B cell (primary cell): Measurements from ENCODE around the gene SCN4B. TPM values are rescaled to one million over a fixed set of nuclear protein-coding genes. Genes with fewer than 3 reads are reported as not detected.

Experiments
- ATAC-seq: fragments of 200-7000 bp; cut with Tn5 transposase; one replicate; pipeline ENCODE4 v1.10.0; 2021; ENCODE audit warnings: low read depth, mild to moderate bottlenecking, moderate number of reproducible peaks, moderate library complexity
- CTCF ChIA-PET: fragments of 350-600 bp; sonication (Branson Sonifier 250); formaldehyde crosslinking; loops from one replicate; lab custom pipeline; 2021; ENCODE audit warnings: antibody characterized with exemption, inconsistent platforms; lab: Charles Lee
- POLR2A ChIA-PET: fragments of 350-600 bp; sonication (Branson Sonifier 250); formaldehyde crosslinking; loops from one replicate; lab custom pipeline; 2021; ENCODE audit warnings: antibody characterized with exemption; lab: Charles Lee
- DNase-seq: peaks from one replicate; pipeline ENCODE4 v3.0.0; 2013
- H2AFZ ChIP-seq: 2 replicates; pipeline ENCODE4 v1.6.1; 2012; ENCODE audit warnings: mild to moderate bottlenecking, low read depth, low read length; ENCODE audit not compliant: insufficient read depth, poor library complexity, severe bottlenecking
- H3K27ac ChIP-seq, 2 donors: 1 replicate in 1 of 2; 2 replicates in 1 of 2; pipeline ENCODE4 v1.5.1; 2012 to 2013; ENCODE audit warnings: low read length in 2 of 2, mild to moderate bottlenecking in 2 of 2, moderate library complexity in 1 of 2
- H3K27me3 ChIP-seq, 4 experiments: fragments of 200-600 bp in 1 of 4; sonication (generic) in 1 of 4; replicated peaks in 1 of 4; 1 replicate in 2 of 4; 2 replicates in 2 of 4; pipeline versions ENCODE4 v1.6.1 to v1.7.0; 2013 to 2016; ENCODE audit warnings: low read length in 3 of 4, mild to moderate bottlenecking in 2 of 4, mixed read lengths in 1 of 4, moderate library complexity in 1 of 4; ENCODE audit not compliant: insufficient read depth in 4 of 4, control insufficient read depth in 3 of 4; ENCODE audit errors: control extremely low read depth in 1 of 4
- H3K36me3 ChIP-seq, 2 experiments: replicated peaks in 1 of 2; 1 replicate in 1 of 2; 2 replicates in 1 of 2; pipeline versions ENCODE4 v1.6.1 to v1.7.1; 2013; ENCODE audit warnings: low read length in 1 of 2; ENCODE audit not compliant: insufficient read depth in 2 of 2, control insufficient read depth in 1 of 2; ENCODE audit errors: control extremely low read depth in 1 of 2, extremely low read depth in 1 of 2
- H3K4me1 ChIP-seq, 2 donors: fragments of 200-600 bp in 1 of 2; sonication (generic) in 1 of 2; 1 replicate in 1 of 2; 2 replicates in 1 of 2; pipeline versions ENCODE4 v1.5.1 to v1.6.1; 2013 to 2017; ENCODE audit warnings: low read length in 2 of 2; ENCODE audit not compliant: control insufficient read depth in 2 of 2, insufficient read depth in 2 of 2
- H3K4me2 ChIP-seq: replicated peaks from 2 replicates; pipeline ENCODE3; 2012; ENCODE audit warnings: mild to moderate bottlenecking, low read depth, low read length; ENCODE audit not compliant: poor library complexity, severe bottlenecking
- H3K4me3 ChIP-seq, 5 experiments: fragments of 200-600 bp in 1 of 5; sonication (generic) in 1 of 5; 1 replicate in 3 of 5; 2 replicates in 2 of 5; pipeline versions ENCODE4 v1.5.1 to v1.7.0; 2011 to 2016; ENCODE audit warnings: low read length in 4 of 5, mild to moderate bottlenecking in 4 of 5, low read depth in 2 of 5, control low read depth in 1 of 5, moderate library complexity in 1 of 5; ENCODE audit not compliant: insufficient read depth in 1 of 5; ENCODE audit errors: control extremely low read depth in 1 of 5, extremely low read depth in 1 of 5
- H3K79me2 ChIP-seq: fragments of 200-600 bp; sonication (generic); one replicate; pipeline ENCODE4 v1.6.0; 2016; ENCODE audit warnings: low read length; ENCODE audit not compliant: control insufficient read depth, insufficient read depth
- H3K9ac ChIP-seq: fragments of 200-600 bp; sonication (generic); 2 replicates; pipeline ENCODE4 v1.6.1; 2017; ENCODE audit warnings: mild to moderate bottlenecking, low read length, moderate library complexity
- H3K9me3 ChIP-seq, 3 donors: one replicate each; pipeline versions ENCODE4 v1.6.1 to v1.7.1; 2013; ENCODE audit warnings: low read length in 2 of 3; ENCODE audit not compliant: control insufficient read depth in 2 of 3, insufficient read depth in 1 of 3; ENCODE audit errors: control extremely low read depth in 1 of 3
- H4K20me1 ChIP-seq: 2 replicates; pipeline ENCODE4 v1.6.0; 2012; ENCODE audit warnings: mild to moderate bottlenecking, low read length; ENCODE audit not compliant: insufficient read depth, control insufficient read depth, poor library complexity, severe bottlenecking
- H3K27ac Mint-ChIP-seq: one replicate; pipeline ENCODE4 v1.8.0; 2021; ENCODE audit warnings: mixed read lengths
- H3K27me3 Mint-ChIP-seq: one replicate; pipeline ENCODE4 v1.8.0; 2021; ENCODE audit warnings: mixed read lengths
- H3K4me1 Mint-ChIP-seq: one replicate; pipeline ENCODE4 v1.8.0; 2021; ENCODE audit warnings: mixed read lengths
- H3K4me3 Mint-ChIP-seq: one replicate; pipeline ENCODE4 v1.8.0; 2021; ENCODE audit warnings: mixed read lengths
- H3K9me3 Mint-ChIP-seq: one replicate; pipeline ENCODE4 v1.8.0; 2022; ENCODE audit warnings: mixed read lengths; ENCODE audit not compliant: insufficient read depth
- CTCF ChIP-seq: fragments of 200-600 bp; IDR thresholded peaks from one replicate; pipeline ENCODE4 v1.8.0; 2022; ENCODE audit warnings: antibody characterized with exemption, mild to moderate bottlenecking
- EZH2 ChIP-seq: IDR thresholded peaks from 2 replicates; pipeline ENCODE4 v1.6.1; 2012; ENCODE audit warnings: borderline replicate concordance, low read depth, mild to moderate bottlenecking, moderate library complexity, low read length; ENCODE audit not compliant: insufficient read depth, poor library complexity, severe bottlenecking
- WGBS: methylation state at CpG from one replicate; pipeline ENCODE4 v1.1.5; 2013; ENCODE audit warnings: missing lambda C conversion rate; ENCODE audit not compliant: insufficient coverage; 5-methylcytosine and 5-hydroxymethylcytosine counted together
- intact Hi-C: fragments of 100-400 bp; cut with micrococcal nuclease; formaldehyde crosslinking; loops from one replicate; pipeline ENCODE4 v1.10.0; 2022
- polyA plus RNA-seq: library from polyadenylated mRNA; depleted of rRNA; stranded (reverse); fragments of >200 nt; gene quantifications from 2 replicates; pipeline ENCODE4 v1.2.3, GENCODE V29; 2012
- total RNA-seq, 2 donors: library from RNA; stranded (reverse); fragments of 120-200 nt in 1 of 2; gene quantifications; 1 replicate in 1 of 2; 2 replicates in 1 of 2; pipeline versions ENCODE4 v1.2.3 to v1.2.4, GENCODE V29; 2013 to 2022

SCN4B gene
- total and polyA plus RNA-seq, 2 donors (not counting 1 experiment from before 2014, with no cell fraction given): not detected

GRCh38 chr11:118136341-118136740, 16.3 kb downstream of the SCN4B start:
- Histone ChIP-seq H4K20me1 (no peaks in the 10 kb centered on the region), H3K4me1 (no peaks in the 10 kb centered on the region), H3K9me3 (no peaks in the 10 kb centered on the region), H2AFZ (no peak overlapping the region), H3K4me2 (no peak overlapping the region), H3K27ac (no peak overlapping the region), H3K27me3 (peaks cover 0 to 12% (median 5%) of the 10 kb centered on the region in 4 experiments), H3K79me2 (no peaks in the 10 kb centered on the region), H3K9ac (no peak overlapping the region), H3K4me3 (no peak overlapping the region), H3K36me3 (no peaks in the 10 kb centered on the region)
- ATAC-seq (no peak), DNase-seq (no peak)
- ChIA-PET POLR2A (no interaction called here), CTCF (no interaction called here)
- H3K9me3 Mint-ChIP-seq: no peaks in the 10 kb centered on the region
- H3K4me3 Mint-ChIP-seq: no peak overlapping the region
- intact Hi-C loops: no loop called here
- TF ChIP-seq CTCF: no peak
- no peak for TF ChIP-seq EZH2
- no peaks in the 10 kb centered on the region for H3K4me1 Mint-ChIP-seq
- peaks cover 51% of the 10 kb centered on the region for H3K27me3 Mint-ChIP-seq
- no CpG with 5 or more reads among the region's 2 CpGs for WGBS
- H3K27ac Mint-ChIP-seq: no peak overlapping the region

- CTCF ChIA-PET: no interaction called here
Measured at GRCh38 chr11:118135796-118136165, 16.8 kb downstream of the SCN4B start.

More at GRCh38 chr11:118135796-118136165, 16.8 kb downstream of the SCN4B start:
- intact Hi-C loops: no loop called here
- no peak overlapping the region for H2AFZ ChIP-seq
- H3K4me3 ChIP-seq: no peak overlapping the region
- no peaks in the 10 kb centered on the region for H4K20me1 ChIP-seq
- DNase-seq (no peak), ATAC-seq (no peak)
- no peak overlapping the region for H3K9ac ChIP-seq
- no peaks in the 10 kb centered on the region for H3K4me1 ChIP-seq
- Mint-ChIP-seq H3K27ac (no peak overlapping the region), H3K4me3 (no peak overlapping the region), H3K27me3 (peaks cover 48% of the 10 kb centered on the region), H3K9me3 (no peaks in the 10 kb centered on the region), H3K4me1 (no peaks in the 10 kb centered on the region)
- no peak for TF ChIP-seq CTCF
- no peak for TF ChIP-seq EZH2
- no peaks in the 10 kb centered on the region for H3K79me2 ChIP-seq
- H3K9me3 ChIP-seq: no peaks in the 10 kb centered on the region
- POLR2A ChIA-PET: no interaction called here
- H3K36me3 ChIP-seq: no peaks in the 10 kb centered on the region
- peaks cover 0 to 11% (median 5%) of the 10 kb centered on the region in 4 experiments for H3K27me3 ChIP-seq
- WGBS: 100% methylated on average over 1 of the region's 5 CpGs
- no peak overlapping the region for H3K27ac ChIP-seq
- H3K4me2 ChIP-seq: no peak overlapping the region
